Islet precursor cell (in vitro differentiated cells): Measurements from ENCODE around the gene HK2.
A peak's percentile ranks its signal among the peaks of the same experiment; 100 is the strongest.
"Not testable (repeated sequence)": the region's sequence is repeated elsewhere in the genome, so short reads cannot be mapped to it uniquely, and the experiment has no call there.

ENCODE experiments used
- DNase-seq: peaks from one replicate; pipeline ENCODE4 v3.0.0-alpha.2; 2018

The HK2 gene

DNA sequence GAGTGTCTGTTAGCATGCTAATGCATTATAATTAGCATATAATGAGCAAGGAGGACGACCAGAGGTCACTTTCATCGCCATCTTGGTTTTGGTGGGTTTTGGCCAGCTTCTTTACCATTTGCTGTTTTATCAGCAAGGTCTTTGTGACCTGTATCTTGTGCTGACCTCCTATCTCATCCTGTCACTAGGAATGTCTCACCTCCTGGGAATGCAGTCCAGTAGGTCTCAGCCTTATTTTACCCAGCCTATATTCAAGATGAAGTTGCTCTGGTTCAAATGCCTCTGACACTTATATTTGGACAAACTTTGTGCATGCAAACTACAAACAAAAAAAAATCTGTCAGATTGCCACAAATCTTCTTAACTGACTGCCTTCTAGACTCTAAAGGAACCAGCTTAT lies 66.3 kb downstream of the HK2 start:
- DNase-seq: not testable (repeated sequence)

DNA sequence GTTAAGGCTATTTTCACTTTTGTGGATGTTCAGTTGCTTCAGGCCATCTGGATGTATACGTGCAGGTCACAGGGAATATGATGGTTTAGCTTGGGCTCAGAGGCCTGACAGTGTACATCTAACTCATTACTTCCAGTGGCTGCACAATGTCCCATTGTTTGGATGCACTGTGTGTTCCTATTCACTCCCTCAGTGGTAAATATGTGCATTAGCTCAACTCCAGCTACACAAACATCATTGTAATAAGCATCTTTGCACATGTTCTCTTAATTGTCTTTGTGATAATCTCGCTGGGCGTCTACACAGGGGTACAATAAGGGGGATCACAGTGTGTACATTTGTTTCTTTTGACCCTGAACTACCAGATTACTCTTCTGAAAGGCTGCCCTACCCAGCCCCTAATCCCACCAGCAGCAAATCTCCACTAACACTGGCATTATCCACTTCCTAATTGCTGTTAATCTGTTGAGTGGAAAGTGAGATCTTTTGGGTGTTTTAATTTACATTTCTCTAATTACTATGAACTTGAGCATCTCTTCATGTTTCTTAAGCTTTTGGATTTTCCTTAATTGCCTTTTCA lies 68.4 kb downstream of the HK2 start:
- DNase-seq: no peak

DNA sequence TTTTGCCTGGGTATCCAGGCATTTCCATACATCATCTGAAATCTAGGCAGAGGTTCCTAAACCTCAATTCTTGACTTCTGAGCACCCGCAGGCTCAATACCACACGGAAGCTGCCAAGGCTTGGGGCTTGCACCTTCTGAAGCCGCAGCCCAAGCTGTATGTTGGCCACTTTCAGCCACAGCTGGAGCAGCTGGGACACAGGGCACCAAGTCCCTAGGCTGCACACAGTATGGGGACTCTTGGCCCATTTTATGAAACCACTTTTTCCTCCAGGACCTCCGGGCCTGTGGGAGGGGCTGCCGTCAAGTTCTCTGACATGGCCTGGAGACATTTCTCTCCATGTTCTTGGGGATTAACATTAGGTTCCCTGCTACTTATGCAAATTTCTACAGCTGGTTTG lies 72.5 kb downstream of the HK2 start:
- DNase-seq: no peak

DNA sequence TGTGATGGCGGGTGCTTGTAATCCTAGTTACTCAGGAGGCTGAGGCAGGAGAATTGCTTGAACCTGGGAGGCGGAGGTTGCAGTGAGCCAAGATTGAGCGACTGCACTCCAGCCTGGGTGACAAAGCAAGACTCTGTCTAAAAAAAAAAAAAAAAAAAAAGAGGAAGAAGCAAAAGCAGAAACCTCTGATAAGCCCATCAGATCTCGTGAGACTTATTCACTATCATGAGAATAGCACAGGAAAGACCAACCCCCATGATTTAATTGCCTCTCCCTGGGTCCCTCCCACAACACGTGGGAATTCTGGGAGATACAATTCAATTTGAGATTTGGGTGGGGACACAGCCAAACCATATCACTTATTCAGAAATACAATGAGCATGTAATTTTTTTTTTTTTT lies 73.6 kb downstream of the HK2 start:
- DNase-seq: not testable (repeated sequence)

DNA sequence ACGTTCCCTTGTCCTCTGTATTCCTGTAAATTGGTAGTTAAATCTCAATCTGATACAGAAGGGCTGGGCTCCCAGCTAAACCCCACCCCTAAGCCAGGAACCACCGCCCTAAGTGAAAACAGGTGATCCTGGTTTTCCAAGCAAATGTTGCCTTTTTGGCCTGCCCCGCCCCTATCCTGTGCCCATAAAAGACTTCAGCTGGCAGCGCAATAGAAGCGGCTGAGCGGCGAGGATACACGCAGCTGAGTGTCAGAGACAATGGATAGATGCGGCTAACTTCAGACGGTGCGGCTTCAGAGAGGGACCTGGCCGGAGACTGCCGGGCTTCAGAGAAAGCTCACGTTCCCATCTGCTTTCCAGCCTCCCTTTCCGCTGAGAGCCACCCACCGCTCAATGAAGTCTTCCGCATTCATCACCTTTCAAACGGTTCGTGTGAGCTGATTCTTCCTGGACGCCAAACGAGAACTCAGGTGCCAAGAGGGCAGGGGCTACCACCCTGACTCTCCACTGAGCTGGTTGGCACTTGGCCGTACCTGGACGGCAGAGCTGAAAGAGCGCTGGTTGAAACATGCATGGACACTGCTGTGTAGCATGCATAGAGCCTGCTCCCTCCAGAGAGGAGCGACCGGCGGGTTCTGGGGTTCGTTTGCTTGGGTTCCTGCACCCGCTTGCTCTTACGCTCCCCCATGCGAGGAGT lies 75.0 kb downstream of the HK2 start:
- DNase-seq: no peak

DNA sequence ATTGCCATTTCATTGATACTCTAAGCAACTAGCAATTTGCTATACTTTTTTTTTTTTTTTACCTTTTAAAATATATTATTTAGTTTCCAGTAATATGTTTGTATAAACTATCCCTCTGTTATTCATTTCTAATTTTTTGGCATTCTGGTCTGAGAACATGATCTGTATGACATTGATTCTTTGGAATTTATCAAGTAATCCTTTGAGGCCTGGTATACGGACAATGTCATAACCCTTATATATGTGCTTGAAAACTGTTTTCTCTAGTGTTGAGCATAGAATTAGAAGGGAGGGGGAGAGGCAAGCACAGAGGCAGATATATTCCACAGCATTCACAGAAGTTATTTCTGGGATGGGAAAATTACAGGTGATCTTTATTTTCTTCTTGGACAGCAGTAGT lies 76.3 kb downstream of the HK2 start:
- DNase-seq: no peak

DNA sequence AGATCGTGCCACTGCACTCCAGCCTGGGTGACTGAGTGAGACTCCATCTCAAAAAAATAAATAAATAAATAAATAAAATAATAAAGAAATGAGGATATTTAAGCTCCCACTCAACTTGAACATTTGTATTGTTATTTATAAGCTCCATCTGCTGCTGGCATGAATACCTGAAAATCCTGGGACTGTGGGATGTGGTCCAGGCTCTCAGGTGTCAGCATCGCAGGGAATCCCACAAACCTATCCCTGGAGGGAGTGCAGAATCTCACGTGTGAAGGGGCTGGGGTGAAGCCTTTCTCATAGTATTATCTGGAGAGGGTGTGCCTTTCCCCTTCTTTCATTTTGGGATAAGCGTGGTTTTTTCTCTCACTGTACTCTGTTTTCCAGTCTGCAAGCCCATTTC lies 77.1 kb downstream of the HK2 start:
- no peak for DNase-seq

DNA sequence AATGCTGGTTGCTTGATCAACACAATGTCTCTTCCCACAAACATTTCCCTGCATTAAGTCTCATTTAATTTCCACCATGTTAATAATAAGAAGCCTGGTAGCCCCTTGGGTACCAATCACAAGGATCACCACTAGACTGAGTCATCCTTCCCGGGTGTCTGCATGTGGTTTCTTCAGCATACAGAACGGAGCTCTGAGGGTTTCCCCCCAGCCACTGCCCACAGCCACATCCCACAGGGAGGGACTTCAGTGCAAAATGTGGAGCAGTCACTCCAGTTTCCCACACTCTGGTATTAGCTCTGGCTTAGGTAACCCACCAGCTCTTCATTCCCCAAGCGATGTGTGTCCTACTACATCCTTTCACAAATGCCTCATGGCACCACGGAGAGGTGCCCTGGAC lies 81.8 kb downstream of the HK2 start:
- DNase-seq: no peak

DNA sequence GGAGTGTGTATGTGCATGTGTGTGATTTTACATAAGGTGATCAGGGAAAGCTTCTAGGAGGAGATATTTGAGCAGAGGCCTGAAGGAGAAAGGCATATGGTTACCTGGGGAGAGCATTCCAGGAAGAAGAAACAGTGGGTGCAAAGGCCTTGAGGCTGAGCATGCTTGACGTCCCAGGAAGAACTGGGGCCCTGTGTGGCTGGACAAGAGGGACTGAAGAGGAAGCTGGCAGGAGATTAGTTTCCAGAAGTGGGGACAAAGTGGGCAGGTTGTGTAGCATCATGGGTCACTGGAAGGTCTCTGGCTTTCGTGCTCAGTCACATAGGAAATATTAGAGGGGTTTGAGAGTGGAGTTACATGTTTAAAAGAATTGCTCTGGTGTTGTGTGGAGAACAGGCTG lies 82.5 kb downstream of the HK2 start:
- no peak for DNase-seq

DNA sequence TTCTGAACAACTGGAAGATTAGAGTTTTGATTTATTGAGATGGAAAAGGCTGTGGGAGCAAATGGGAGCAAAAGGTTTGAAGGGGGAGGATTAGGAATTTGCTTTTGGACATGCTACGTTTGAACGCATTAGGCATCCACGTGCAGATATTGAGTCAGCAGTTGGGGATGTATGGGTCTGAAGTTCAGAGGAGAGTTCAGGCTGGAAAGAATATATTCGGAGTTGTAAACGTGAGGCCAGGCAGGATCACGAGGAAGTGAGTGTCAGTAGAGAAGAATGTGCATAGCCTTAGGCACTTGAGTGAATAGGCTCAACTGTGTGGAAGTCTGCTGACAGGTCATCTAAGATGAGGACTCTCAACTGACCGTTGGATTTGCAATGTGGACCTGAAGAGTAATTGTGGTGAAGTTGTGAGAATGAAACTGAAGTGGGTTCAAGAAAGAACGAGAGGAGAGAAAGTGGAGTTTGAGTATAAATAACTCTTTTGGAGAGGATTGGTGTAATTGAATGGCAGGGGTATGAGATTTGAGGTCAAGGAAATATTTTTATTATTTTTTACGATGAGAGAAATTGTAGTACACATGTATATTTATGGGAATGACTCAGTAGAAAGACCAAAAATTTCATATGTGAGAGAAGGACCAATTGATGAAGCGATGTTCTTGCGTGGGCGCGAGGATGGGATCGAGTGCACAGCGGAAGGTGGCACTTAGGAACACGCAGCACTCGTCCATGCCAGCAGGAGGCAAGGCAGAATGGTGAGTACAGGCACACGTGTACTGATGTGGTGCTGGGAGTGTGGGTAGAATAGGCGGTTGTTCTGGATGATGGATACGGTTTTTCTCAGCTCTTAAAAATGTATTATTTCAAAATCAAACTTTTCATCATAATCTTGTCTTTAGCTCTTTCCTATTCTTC lies 84.0 kb downstream of the HK2 start:
- peak; percentile 91 for DNase-seq

DNA sequence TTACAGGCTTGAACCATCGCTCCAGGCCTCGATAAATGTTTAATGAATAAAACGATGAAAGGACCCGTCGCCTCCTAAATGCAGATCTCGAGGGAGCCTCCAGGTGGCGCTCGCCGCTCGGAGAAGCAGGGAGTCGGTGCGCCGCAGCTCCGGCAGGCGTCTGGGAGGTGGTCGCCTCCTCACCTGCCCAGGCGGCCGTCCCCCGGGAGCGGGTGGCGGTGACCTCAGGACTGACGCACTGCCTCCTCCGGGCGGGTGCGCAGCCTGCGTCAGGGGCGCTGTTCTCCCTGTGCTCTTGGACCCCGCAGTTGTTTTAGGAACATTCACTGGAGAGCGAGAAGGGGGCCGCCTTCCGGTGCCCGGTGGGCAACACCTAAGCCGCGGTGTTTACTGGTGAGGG lies 85.9 kb downstream of the HK2 start:
- peak; percentile 88 for DNase-seq

DNA sequence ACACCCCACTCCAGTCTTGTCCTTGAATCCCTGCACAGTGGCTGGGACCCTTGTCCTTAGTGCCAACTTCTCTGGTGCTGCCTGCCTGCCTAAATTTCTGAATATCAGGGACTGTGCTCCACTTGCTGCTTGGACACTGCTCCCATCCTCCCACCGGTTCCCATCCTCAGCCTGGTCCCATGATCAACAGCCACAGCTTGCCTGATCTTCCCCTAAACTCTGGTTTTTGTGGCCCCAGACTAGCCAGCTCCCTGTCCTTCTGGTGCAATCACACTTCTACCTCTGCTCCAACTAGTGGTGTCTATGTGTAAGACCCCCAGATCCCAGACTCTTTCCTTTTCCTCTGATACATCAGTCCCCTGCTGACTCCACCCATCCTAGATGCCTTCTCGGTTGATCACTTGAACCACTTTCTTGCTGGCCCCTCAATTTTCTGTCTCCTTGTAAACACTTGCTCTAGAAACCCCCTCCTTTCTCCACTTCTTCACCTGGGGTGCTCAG lies 87.4 kb downstream of the HK2 start:
- DNase-seq: no peak

DNA sequence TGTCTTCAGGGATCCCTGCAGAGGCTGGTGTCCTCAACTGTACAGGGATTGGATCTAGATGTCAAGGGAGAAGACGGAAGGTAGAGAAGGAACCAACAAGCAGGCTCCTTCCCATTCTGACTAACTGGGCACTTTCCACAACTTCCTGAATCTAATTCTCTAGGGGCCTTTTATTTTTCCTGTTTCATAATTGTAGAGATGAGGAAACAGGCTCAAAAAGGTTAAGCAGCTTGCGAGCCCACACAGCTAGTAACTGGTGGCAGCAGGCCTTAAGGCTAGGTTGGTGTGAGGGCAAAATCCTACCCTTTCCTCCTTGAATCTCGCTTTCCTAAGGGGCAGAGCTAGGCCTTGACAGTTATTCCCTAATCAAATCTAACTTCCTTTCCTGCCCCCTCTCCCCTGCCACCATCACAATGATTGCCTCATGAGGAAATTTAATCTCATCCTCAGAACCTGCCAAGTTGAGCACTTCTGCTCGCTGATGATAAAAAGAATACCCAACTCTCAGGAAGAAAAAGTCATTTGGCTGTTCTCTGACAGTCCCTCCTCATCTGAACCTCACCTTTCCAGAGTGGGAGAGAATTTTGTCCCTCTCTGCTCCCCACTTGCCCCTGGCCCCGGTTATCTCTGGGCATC lies 88.8 kb downstream of the HK2 start:
- DNase-seq: no peak

DNA sequence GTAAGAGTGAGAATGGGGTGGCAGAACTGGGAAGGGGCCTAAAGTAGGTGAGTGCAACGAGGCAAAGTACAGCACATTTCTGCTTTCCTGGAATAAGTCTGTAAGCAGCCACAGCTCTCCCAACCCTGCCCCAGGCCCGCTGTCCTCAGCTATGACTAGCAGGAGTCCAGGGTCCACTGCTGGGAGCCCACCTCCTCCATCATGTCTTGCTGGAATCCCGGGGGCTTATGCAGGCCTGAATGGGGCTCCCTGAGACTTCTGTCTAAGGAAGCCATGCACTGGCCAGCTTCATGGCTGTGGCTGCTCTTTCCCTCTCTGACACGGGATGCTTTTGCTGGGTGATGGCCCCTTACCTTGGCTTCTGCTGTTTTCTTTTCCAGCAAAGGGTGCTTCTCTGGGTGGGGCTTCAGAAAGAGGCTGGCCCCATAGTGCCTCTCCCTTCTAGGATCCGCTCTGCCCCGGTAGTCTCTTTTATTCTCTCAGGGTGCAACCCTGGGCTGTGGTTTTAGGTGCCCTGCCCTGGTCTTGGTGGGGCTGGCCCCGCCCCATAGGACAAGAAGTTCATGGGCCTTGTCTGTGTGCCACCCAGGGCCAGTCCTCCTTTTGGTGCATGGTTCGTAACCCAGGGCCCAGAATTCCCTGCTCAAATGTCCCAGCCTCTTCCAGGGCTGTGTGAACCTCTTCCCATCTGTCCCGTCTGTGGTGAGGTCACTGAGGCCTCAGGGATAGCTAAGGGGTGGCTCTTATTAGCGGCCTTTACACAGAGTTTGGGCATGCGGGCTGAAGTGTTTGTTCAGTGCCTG lies 90.7 kb downstream of the HK2 start:
- no peak for DNase-seq

DNA sequence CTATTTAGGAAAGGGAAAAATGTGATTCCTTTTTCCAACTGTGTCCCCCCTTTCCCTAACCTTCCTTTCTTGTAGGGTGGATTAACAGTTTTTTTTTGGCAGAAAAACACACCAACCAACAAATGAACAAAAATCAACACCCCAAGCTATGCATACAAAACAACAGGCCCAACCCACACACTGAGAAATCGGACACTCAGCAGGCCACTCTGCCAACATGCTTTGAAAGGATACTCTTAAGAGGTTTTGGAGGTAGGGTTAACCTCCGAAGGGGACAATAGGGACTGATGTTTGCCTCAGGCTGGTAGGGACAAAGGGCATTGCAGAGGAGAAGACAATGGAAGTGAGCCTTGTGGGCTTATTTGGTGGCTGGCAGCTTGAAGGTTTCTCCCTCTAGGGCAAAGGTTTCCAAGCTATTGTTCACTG lies 91.4 kb downstream of the HK2 start:
- DNase-seq: no peak

DNA sequence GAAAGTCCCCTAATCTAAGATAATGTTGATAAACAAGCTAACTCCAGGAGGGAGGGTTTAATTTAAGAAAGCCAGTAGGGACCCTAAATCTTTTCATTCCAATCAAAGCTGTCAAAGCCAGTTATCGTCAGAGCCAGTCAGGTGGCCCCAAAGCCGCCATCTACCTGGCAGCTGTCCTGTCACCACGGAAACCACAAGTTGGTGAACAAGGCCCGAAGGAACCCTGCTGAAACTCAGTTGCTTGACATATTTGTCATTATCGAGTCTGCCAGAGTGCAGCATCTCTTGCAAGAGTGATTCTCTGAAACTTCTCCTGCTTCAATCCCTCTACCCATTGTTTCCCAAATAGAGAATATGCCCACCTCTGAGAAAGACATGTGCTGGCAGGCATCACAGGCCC lies 93.7 kb downstream of the HK2 start:
- no peak for DNase-seq

DNA sequence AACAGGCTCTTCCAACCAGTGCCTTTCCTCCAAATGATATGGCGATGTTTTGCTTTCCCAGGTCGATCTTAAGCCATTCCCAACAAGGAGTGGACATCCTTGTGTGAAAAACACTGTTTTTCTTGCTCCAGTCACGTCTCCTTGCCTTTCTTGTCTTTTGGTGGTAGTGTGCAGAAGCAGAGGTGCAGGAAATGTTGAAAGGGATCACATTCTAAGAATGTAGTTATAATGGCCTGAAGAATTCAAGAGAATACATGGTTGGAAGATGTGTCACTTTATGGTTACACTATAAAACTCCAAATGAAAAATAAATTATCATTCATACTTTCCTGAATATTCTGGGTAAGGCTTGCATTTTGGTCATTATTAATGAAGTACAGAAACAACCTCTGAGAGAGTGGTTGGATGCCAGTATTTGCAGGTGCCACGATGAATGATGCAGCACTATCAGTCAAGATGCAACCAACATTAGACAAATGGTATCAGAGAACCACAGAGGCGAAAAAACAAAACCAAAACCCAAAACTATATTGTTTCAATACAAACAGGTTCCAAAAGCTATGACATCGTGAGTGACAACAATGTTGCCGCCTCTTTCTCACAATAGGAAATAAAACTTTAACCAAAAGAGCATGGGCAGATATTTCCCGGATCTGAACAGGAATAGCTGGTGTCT lies 97.0 kb downstream of the HK2 start:
- no peak for DNase-seq

DNA sequence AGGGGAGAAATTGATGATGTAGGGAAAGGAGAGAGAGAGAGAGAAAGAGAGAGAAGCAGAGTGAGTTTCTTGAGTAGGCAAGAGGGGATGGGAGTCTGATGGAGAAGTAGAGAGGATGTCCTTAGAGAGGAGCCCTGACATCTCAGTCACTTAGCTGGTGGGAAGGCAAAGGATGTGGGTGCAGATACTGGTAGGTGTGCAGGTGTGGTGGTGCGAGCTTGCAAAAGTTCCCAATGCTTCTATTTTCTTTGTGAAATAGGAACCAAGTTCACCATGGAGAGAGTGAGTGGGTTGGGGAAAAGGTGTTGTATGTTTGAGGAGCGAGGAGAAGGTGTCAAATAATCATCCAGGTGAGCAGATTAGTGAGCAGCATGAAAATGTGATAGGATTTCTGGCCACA lies 98.0 kb downstream of the HK2 start:
- DNase-seq: no peak

DNA sequence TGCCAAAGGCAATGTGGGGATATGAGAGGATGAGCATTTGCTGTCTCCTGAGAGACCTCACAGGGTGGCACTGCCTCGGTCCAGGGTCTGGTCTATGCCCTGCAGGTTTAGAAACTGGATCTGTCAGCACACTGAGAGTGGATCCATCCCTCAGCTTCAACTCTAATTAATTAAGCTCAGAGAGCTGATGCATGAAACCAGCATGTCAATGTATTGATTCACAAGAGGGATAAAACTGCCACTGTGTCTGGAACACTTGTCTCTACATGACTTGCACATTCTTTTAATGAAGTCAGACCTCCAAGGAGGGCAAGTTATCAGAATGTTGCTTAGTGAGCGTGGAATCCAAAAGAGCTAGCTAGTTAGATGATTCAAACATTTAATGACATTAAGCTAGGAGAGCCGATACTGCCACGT lies 102.1 kb downstream of the HK2 start:
- no peak for DNase-seq

DNA sequence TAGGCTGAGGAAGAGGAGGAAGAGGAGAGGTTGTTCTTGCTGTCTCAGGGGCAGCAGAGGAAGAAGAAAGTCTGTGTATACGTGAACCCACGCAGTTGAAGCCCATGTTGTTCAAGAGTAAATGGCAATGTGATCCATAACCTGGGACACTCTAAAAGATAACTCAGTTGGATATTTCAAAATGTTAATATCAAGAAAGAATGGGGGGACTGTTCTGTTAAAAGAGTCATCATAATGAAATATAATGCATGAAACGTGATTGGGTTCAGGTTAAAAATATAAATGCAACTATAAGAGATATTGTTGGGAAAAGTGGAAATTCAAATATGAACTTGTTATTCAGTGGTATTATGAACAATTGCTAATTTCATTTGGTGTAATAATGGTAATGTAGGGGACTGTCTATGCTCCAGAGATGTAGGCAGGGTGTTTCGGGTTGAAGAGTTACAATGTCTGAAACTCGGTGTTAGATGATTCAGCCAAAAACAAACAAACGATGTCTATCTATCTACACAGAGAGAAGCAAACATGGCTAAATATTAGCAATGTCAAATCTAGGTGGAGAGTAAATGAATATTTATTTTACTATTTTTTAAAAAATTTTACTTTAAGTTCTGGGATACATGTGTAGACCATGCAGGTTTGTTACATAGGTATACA lies 103.4 kb downstream of the HK2 start:
- DNase-seq: no peak

DNA sequence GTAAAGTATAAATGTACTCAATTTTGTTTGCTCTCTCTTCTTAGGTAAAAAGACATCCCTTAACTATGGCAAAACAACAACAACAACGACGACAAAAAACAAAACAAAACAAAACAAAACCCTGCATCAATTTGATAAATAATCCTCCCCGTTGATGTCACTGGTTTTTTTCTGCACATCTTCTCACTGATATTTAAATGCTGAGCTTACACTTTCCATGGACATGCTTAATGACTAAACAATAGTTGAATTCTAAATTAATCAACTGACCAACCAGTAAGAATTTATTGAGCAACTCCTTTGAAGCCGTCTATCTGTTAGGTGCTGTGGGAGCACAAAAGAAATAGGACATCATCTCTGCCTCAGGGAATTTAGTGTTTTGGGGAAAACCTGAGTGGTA lies 104.3 kb downstream of the HK2 start:
- no peak for DNase-seq
